ENCODE data around the gene SCTR.

The SCTR gene

GRCh38 chr2:119523383-119523951, 816 bp downstream of the SCTR start:
- no peak for DNase-seq

DNA sequence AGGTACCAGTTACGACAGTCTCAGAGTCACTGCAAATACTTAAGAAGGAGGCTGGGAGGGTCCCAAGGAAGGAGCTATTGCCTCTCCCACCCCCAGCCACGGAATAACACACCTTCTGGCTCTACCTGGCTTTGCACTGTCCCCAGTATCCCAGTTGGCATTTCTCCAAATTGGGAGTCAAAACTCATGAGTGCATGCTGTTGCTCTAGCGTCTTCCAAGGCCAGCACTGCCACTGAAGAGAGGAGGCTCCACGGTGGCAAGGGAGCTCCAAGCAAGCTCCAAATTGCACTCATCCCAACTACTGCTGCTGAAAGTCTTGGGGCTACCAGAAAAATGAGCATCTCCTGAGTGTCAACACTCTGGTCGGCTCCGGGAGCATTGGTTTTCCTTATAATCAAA, 1.6 kb downstream of the SCTR start:
- no peak for DNase-seq

GRCh38 chr2:119521433-119522050, 2.7 kb downstream of the SCTR start:
- no peak for DNase-seq

- no peak for DNase-seq
Measured at GRCh38 chr2:119520696-119521432, 3.4 kb downstream of the SCTR start.

GRCh38 chr2:119519057-119519408, 5.2 kb downstream of the SCTR start:
- DNase-seq: no peak

- no peak for DNase-seq
Measured at GRCh38 chr2:119518401-119519056, 5.8 kb downstream of the SCTR start.

DNA sequence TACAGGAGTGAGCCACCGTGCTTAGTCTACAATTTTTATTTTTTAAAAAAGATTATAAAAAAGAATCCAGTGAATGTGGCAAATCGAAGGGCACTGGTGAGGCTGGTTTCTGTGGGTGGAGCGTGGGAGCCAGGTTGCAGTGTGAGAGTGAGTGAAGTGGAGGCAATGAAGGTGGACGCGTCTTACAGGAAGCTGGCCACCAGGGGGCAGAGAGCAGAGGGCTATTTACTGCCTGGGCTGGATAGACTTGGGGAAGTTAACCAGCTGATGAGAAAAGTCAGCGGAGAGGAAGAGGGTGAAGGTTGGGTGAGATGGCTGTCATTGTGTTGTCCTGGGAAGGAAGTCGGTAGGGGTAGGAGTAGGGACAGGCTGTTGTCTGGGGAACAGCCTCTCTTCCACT, 6.8 kb downstream of the SCTR start:
- DNase-seq: peak in 1 of 58 donors; percentile 3

DNA sequence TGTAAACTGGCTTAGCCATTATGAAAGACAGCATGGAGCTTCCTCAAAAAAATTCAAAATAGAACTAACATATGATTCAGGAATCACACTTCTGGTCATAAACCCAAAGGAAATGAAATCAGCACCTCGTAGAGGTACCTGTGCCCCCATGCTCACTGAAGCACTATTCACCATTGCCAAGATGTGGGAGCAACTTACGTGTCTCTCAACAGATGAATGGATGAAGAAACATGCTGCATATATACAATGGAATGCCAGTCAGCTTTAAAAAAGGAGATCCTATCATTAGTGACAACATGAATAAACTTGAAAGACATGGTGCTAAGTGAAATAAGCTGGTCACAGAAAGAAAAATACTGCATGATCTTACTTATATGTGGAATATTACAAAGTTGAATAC, 8.2 kb downstream of the SCTR start:
- DNase-seq: no peak

DNA sequence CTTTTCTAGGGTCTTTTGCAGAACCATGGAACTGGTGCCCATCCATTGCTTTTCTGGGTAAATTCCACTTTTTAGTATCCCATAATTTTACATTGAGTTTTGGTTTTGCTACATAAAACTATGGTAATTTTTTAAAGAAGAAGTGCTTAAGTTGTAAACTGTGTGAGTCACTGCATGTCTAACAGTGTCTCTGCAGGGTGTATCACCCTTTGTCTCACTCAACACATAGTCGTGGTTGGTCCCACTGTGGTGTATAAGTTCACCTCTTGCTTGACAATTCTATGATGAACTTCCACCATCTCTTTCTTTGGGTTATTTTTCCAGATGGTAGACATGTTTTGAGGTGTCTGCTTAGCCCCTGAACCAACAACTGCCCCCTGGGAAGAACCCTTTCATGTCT, 10.5 kb downstream of the SCTR start:
- DNase-seq: no peak

GRCh38 chr2:119512946-119513345, 11.3 kb downstream of the SCTR start:
- DNase-seq: no peak

DNA sequence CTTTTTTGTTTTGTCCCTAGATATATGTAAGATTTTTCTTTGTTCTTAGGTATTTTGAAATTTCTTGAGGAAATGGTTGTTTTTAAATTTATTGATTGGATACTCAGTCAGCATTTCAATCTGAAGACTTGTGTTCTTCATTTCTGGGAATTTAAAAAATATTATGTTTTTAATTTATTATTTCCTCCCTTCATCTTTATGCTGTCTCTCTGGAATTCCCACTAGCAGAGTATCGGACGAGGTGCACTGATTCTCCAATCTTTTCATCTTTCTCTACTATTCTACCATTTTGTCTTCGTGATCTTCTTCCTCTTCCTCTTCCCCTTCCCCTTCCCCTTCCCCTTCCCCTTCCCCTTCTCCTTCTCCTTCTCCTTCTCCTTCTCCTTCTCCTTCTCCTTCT, 12.3 kb downstream of the SCTR start:
- no peak for DNase-seq

DNA sequence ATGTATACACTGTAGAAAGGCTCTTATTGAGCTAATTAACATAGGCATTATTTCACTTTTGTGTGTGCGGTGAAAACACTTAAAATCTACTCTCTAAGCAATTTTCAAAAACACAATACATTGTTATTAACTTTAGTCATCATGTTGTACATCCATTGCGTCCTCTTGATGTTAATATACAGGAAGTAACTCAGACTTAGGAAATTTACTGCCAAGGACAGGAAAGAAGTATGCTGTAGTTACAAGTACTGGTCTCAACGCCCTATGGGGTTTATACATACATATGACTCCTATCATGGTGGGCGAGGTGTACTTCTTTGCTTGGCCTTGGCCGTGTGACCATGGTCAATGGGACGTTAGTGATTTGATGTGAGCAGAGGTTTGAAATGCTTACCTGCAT, 15.5 kb downstream of the SCTR start:
- DNase-seq: no peak

GRCh38 chr2:119496682-119497081, 27.6 kb downstream of the SCTR start:
- DNase-seq: no peak

GRCh38 chr2:119495948-119496347, 28.3 kb downstream of the SCTR start:
- no peak for DNase-seq

DNA sequence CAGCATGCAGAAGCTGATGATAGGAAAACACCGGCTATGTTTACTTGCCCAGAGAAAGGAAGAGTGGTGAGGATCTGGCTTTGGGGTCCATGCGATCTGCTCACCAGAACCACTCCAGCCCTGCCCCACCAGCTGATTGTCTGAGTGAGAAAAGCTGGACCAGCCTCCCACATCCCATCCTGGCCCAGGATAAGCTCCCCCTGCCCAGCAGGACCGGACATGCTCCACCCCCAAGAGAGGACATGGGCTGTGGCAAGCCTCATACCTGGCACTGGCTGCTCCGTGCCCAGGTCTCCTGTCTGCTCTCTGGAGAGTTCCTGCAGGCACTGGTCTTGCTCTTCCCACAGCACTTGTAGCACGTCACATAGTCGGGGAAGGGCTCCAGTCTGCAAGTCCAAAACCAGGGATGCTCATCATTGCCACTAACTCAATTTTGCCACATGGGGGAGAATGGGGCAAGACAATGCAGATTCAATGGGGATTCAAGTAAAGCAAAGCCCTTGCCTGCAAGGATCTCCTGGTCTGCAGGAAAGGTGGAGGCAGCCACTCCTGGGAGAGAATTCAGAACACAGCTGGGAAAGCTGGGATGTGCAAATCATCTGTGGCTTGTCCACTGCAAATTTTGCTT, 30.0 kb downstream of the SCTR start:
- DNase-seq: no peak

DNA sequence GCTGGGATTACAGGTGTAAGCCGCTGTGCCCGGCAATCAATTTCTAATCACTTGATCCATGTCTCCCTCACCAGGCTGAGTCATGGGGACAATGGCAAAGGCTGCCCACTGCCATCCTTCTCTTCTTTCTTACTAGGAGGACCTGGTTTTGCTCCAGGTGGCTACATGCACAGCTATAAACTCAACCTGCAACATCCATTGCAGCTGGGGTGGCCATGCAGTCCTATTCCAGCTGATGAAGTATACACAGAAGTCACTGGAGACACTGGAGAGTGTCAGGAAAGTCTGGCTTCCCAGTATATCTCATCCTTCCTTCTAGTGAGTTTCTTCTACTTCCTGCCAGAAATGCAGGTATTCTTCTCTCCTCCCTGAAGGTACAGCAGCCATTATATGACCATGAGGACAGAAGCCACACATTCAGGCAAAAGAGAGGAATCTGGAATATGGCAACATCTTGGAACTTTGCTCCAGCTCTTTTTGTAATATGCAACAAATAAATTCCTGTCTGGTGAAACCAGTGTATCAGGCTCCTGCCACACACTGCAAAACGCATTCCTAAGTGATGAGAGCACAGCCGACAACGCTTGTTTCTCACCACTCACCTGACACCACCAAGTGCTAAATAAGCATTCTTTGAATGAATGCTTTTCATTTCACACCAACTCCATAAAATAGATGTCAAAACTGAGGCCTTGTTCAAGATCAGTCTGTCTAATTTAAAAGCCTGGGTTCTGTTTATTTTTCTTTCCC, 32.3 kb downstream of the SCTR start:
- no peak for DNase-seq

DNA sequence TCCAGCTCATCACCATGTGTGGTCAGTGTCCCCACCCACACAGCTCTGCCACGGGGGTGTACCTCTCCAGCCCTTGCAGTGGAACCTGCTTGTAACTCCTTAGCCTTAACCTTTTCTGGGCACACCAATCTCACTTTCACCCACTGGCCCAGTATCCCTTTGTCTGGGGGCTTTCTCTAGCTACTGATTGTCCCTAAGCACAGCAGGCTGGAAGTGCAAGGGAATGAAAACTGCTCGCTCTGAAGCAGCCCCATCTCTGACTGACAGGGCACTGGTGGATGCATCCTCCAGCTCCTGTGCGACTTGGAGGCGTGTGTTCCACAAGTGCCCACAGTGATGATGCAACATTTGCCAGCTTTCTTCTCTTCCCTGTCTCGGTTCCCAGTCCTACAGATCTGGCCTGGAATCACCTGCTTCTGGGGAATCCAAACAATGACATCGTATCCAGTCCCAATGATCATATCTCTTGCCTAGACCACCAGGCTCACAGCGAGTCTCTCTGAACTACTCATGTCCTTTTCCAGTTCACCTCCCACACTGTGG, 33.6 kb downstream of the SCTR start:
- DNase-seq: no peak

DNA sequence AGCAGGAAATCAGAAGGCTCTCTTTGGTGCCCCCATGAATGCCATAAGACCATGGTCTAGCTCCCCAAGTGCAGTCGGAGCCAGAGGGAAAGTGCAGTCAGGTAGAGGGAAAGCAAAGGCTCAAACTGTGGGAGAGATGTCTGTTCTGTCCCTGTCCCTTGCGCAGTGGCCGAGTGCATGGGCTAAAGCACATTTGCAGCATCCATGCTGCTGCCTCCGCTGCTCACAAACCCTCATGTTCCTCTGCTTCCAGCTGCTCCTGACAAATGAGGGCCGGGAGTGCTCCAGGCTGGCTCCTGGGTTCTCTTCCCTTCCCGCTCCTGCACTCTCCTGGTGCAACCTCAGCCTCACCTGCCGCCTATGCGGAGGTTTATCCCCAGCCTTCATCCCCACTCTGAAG, 34.2 kb downstream of the SCTR start:
- no peak for DNase-seq

- DNase-seq: no peak
Measured at GRCh38 chr2:119489232-119489952, 34.9 kb downstream of the SCTR start.

Measured in anterior cingulate cortex (tissue), 58 donors.